Measurements from ENCODE around the gene DDX18. TPM values are rescaled to one million over a fixed set of nuclear protein-coding genes. Genes with fewer than 3 reads are reported as not detected.
"Not testable (repeated sequence)": the region's sequence is repeated elsewhere in the genome, so short reads cannot be mapped to it uniquely, and the experiment has no call there.

Gene DDX18
- total RNA-seq, 1 donor = 44.5 TPM

DNA sequence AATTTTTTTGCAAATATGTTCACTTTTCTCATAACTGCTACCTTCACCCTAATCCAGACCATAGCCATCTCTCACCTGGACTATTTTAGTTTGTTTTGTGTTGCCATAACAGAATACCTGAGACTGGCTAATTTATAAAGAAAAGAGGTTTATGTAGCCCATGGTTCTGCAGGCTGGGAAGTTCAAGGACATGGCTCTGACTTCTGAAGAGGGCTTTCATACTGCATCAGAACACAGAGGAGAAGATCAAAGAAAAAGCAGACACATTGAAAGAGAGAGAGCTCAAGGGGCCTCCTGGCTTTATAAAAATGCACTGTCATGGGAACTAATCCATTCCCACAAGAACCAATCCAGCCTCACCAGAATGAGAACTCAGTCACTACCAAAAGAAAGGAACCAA lies 25.0 kb upstream of the DDX18 start:
- Histone ChIP-seq H3K9me3 (ENCODE audit: low read depth, low read length) (no peaks in the 10 kb centered on the region), H2AFZ (ENCODE audit: low read length) (no peak overlapping the region), H3K79me2 (ENCODE audit: insufficient read depth, low read length) (no peaks in the 10 kb centered on the region), H4K20me1 (ENCODE audit: insufficient read depth, low read length) (no peaks in the 10 kb centered on the region), H3K4me3 (ENCODE audit: insufficient read depth, low read length) (no peak overlapping the region), H3K4me2 (ENCODE audit: insufficient read depth, low read length) (no peak overlapping the region), H3K36me3 (ENCODE audit: insufficient read depth, low read length) (no peaks in the 10 kb centered on the region), H3K27ac (ENCODE audit: low read depth, low read length) (no peak overlapping the region), H3K4me1 (ENCODE audit: insufficient read depth, low read length) (no peaks in the 10 kb centered on the region), H3K27me3 (ENCODE audit: insufficient read depth, low read length) (no peaks in the 10 kb centered on the region)
- DNase-seq (ENCODE audit: insufficient read length, low spot score, missing footprints) = no peak
- TF ChIP-seq CTCF (IDR thresholded peaks at IDR 0.05; ENCODE audit: extremely low read depth, low read depth, low read length) = no peak

DNA sequence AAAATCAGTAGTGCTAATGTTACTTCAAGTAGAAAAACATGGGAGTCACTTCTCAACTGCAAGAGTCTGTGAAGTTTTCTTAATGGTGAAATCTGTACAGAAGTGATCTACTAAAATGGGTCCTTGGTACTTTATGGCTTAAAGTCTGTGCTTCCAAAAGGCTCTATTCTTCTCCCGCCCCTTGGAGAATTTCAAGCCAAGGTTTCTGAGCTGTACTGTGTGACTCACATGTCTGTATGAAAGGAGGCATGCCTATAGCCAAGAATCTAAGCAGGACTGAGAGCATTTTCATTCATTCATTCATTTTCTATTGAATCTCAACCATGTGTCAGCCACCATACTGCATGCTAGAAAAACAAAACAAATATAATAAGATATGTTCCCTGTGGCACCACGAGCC lies 19.8 kb upstream of the DDX18 start:
- no peaks in the 10 kb centered on the region for H3K4me1 ChIP-seq (ENCODE audit: insufficient read depth, low read length)
- H3K4me2 ChIP-seq (ENCODE audit: insufficient read depth, low read length) = no peak overlapping the region
- H3K9me3 ChIP-seq (ENCODE audit: low read depth, low read length) = no peaks in the 10 kb centered on the region
- H3K36me3 ChIP-seq (ENCODE audit: insufficient read depth, low read length) = no peaks in the 10 kb centered on the region
- no peak overlapping the region for H3K27ac ChIP-seq (ENCODE audit: low read depth, low read length)
- TF ChIP-seq CTCF (IDR thresholded peaks at IDR 0.05; ENCODE audit: extremely low read depth, low read depth, low read length) = no peak
- H2AFZ ChIP-seq (ENCODE audit: low read length) = no peak overlapping the region
- H3K79me2 ChIP-seq (ENCODE audit: insufficient read depth, low read length) = no peaks in the 10 kb centered on the region
- peak; percentile 73 for DNase-seq (ENCODE audit: insufficient read length, low spot score, missing footprints)
- no peaks in the 10 kb centered on the region for H4K20me1 ChIP-seq (ENCODE audit: insufficient read depth, low read length)
- no peak overlapping the region for H3K4me3 ChIP-seq (ENCODE audit: insufficient read depth, low read length)
- no peaks in the 10 kb centered on the region for H3K27me3 ChIP-seq (ENCODE audit: insufficient read depth, low read length)

GRCh38 chr2:117801826-117802225 lies 12.7 kb upstream of the DDX18 start:
- H3K27ac ChIP-seq (ENCODE audit: low read depth, low read length) = no peak overlapping the region
- H3K4me2 ChIP-seq (ENCODE audit: insufficient read depth, low read length) = no peak overlapping the region

DNA sequence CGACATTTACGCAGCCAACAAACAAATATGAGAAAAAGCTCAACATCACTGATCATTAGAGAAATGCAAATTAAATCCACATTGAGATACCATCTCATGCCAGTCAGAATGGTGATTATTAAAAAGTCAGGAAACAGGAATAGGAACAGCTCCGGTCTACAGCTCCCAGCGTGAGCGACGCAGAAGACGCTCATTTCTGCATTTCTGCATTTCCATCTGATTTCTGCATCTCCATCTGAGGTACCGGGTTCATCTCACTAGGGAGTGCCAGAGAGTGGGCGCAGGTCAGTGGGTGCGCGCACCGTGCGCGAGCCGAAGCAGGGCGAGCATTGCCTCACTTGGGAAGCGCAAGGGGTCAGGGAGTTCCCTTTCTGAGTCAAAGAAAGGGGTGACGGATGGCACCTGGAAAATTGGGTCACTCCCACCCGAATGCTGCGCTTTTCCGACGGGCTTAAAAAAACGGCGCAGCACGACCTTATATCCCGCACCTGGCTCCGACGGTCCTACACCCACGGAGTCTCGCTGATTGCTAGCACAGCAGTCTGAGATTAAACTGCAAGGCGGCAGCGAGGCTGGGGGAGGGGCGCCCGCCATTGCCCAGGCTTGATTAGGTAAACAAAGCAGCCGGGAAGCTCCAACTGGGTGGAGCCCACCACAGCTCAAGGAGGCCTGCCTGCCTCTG lies 10.7 kb upstream of the DDX18 start:
- not testable (repeated sequence) for H3K79me2 ChIP-seq (ENCODE audit: insufficient read depth, low read length); H4K20me1 ChIP-seq (ENCODE audit: insufficient read depth, low read length); H3K27me3 ChIP-seq (ENCODE audit: insufficient read depth, low read length); H3K4me1 ChIP-seq (ENCODE audit: insufficient read depth, low read length); H3K27ac ChIP-seq (ENCODE audit: low read depth, low read length); H3K9me3 ChIP-seq (ENCODE audit: low read depth, low read length); H3K4me3 ChIP-seq (ENCODE audit: insufficient read depth, low read length); DNase-seq (ENCODE audit: insufficient read length, low spot score, missing footprints); H2AFZ ChIP-seq (ENCODE audit: low read length); H3K4me2 ChIP-seq (ENCODE audit: insufficient read depth, low read length); H3K36me3 ChIP-seq (ENCODE audit: insufficient read depth, low read length)

More at GRCh38 chr2:117801826-117802225, 12.7 kb upstream of the DDX18 start:
- Histone ChIP-seq H3K36me3 (ENCODE audit: insufficient read depth, low read length) (no peaks in the 10 kb centered on the region), H3K27me3 (ENCODE audit: insufficient read depth, low read length) (no peaks in the 10 kb centered on the region), H3K4me1 (ENCODE audit: insufficient read depth, low read length) (peaks cover 5% of the 10 kb centered on the region), H2AFZ (ENCODE audit: low read length) (no peak overlapping the region), H3K9me3 (ENCODE audit: low read depth, low read length) (no peaks in the 10 kb centered on the region), H3K4me3 (ENCODE audit: insufficient read depth, low read length) (no peak overlapping the region), H3K79me2 (ENCODE audit: insufficient read depth, low read length) (no peaks in the 10 kb centered on the region), H4K20me1 (ENCODE audit: insufficient read depth, low read length) (no peaks in the 10 kb centered on the region)
- TF ChIP-seq CTCF (IDR thresholded peaks at IDR 0.05; ENCODE audit: extremely low read depth, low read depth, low read length) = no peak
- peak; percentile 63 for DNase-seq (ENCODE audit: insufficient read length, low spot score, missing footprints)
